Limb (tissue), 2 donors: ENCODE results near the gene HUS1.
A peak's percentile ranks its signal among the peaks of the same experiment; 100 is the strongest.
"Not testable (repeated sequence)": the region's sequence is repeated elsewhere in the genome, so short reads cannot be mapped to it uniquely, and the experiment has no call there.

Experiments used
- DNase-seq, 2 donors: peaks; one replicate each; pipeline ENCODE4 v3.0.0-alpha.2; 2016; ENCODE audit errors: extremely low spot score in 2 of 2

The HUS1 gene

DNA sequence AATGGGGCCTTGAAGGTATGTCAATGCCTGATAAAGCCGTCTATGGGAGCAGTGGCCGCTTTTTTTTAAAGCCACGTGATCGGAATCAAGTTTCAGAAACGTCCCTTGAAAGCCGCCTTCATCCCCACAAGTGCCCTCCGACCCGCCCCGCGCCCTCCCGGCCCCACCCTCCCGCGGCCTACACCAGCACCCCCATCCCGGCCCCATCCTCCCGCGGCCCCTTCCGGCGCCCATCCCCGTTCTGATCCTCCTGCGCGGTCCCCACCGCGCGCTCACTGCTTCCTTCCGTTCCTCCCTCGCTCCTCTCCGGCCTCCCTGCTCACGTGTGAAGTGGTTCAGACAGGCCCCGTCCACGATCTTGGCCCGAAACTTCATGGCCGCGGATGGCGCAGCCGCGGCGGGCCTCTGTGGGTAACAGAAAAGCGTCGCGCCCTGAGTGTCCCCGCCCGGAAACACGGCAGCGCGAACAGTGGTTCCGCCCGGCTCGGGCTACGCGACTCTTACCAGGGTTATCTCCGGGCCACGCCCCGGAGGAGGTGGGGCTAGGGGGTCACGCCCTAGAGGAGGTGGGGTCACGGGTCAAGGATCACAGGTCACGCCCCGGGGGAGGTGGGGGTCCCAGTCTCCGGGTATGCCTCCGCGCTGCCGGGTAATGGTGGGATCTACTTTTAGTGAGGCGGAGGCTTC lies at the start of gene HUS1:
Gene HUS1, minus strand, starts transcription at position 471 of the 687 bp plus-strand sequence. Its CDS starts 96 bp downstream, at position 375.
- DNase-seq, result peak; percentile 89 to 91

DNA sequence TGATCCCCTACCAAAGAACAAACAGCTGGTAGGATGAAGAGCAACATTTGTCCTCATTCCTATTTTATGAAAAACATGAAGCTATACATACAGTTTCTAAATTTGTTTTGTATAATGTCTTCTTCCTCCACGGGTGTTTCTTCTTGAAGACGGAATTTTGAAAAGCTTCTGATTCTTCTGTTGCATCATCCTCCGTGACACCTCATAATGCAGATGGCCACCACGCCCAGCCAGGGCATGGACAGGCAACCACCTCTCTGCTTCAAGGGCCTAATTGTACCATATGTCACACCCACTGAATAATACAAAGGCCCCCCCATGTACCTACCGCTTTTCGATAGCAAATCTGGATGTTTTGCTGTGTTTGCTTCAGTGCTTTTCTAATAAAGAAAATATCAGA lies 49.5 kb upstream of the HUS1 start, which contains the start of gene SUN3:
Gene SUN3, minus strand, starts transcription at position 170 of the 400 bp plus-strand sequence. Its CDS starts 169 bp downstream, at position 1.
- DNase-seq, result no peak

DNA sequence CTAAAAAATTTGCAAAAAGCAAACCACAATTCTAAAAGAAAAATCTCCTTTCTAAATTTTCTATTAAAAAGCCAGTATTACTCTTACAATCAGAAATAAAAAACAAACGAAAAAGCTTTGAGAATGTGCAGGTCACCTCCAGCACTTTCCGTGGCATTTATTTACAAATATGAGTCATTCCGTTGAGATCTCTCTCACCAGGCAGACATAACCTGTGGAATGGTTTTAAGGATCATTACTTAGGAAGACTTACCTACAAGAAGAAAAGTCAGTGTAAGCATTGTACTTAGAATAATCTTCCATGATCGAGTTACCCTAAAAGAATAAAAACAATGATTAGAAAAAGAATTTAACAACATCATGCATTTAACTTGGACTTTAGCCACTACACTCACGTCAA lies 46.2 kb upstream of the HUS1 start:
- DNase-seq, result no peak

DNA sequence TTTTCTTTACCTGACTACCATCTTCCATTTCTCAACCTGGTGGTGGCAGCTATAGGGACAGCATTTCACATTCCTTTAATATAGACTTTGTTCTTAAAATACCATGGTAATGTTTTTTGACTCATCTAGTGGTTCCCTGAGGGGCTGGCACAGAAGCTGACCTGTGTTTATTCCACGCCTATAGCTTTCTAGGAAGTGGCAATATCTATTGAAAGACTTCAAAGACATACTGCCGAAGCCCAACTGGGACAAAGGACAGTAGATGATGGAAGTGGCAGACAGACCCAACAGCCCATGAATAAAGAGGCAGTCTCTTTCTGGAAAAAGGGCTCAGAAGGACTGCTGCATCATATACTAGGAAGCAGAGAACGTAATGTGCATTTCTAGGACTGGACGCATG lies 38.3 kb upstream of the HUS1 start:
- no peak for DNase-seq

DNA sequence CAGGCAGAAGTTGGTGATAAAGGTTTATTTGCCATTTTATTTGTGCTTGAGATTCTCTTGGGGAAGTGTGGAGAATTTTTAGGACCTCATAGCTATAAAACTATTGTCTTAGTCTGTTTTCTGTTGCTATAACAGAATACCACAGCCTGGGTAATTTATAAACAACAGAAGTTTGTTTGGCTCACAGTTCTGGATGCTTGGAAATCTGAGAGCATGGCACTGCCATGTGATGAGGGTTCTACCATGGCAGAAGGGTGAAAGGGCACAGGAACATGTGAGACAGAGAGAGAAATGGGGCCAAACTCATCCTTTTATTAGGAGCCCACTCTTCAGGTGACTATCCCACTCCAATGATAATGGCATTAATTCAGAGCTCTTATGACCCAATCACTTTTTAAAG lies 37.2 kb upstream of the HUS1 start:
- DNase-seq, result no peak

DNA sequence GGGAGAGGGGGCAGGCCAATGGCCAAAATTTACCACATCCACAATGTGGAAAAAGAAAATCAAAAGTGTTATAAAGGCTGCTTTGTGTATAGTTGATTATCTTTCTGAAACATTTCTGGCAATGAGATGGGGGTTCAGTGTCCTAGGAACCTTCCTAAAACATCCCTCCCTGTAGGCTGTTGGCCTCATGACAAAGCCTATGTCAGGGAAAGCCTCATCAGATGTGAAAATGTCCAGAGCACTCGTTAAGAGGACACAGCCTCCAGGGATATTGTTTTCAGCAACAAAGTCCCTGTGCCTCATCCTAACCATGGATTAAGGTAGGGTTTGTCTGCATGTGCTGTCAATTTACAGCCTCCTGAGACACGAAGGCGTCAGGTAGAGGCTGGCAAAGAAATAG lies 32.5 kb upstream of the HUS1 start:
- no peak for DNase-seq

DNA sequence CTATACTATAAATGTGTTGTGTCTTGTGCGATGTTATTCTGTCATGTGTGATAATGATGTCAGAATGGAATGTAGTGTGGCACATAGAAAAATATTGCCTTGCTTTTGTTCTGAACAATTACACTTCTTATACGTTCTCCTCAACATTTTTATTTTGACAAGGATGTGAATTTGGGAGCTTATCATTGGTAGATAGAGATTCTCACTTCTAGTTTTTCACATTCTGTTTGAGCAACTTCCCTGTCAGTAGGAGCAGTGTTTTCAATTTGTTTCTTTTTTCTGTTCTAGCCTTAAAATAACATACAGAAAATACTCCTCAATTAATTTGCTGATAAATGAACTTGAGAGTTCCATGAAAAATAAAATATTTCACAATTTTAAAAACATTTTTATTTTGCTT lies 31.9 kb upstream of the HUS1 start:
- DNase-seq, result no peak

DNA sequence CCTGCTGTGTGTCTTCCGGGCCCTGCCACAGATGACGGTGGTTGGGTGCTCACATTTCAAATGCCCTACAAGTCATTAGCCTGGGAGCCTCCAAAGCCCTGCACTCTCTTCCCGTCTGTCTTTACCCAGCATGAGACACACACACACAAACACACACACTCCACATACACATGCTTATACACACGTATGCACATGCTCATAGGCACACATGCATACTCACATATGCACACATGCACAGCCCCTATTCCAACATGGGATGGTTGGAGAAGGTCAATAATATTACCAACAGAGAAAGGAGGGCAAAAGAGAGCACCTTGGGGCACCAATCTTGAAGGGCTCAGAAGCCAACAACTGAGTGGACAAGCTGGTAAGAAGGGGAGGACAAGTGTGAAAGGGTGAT lies 30.5 kb upstream of the HUS1 start:
- DNase-seq, result no peak

DNA sequence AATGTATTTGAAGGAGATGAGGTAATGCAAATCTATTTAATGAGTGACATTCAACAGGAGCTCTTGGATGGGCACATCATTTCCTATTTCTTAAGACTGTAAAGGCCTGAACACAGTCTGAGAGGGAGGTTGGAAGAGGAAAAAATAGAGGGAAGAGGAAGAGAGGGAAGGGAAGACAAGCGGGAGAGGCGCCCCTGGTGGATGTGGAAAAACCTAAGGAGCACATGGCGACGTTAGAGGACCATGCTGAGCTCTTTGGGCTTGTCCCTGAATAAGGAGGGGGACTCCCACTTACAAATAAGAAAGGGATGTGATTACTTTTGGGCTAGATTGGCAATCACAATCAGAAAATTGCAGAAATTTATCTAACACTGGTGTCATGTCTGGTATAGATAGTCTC lies 29.8 kb upstream of the HUS1 start:
- no peak for DNase-seq

DNA sequence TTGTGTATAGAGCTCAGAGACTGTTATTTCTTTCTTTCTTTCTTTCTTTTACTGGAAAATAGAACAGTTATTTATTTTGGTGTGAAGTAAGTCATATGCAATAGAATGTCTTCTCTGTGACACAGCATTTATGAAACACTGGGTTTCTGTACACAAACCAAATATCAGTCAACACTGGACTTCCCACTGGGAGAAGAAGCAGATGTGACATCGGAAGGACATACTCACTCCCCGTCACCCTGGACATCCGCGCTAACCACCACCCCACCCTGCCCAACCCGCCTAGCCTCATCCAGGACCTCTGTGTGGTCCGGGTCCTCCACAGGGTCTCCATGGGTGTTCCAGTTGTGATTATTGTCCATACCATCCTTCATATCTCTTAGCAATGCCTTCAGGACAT lies 27.5 kb upstream of the HUS1 start:
- no peak for DNase-seq

DNA sequence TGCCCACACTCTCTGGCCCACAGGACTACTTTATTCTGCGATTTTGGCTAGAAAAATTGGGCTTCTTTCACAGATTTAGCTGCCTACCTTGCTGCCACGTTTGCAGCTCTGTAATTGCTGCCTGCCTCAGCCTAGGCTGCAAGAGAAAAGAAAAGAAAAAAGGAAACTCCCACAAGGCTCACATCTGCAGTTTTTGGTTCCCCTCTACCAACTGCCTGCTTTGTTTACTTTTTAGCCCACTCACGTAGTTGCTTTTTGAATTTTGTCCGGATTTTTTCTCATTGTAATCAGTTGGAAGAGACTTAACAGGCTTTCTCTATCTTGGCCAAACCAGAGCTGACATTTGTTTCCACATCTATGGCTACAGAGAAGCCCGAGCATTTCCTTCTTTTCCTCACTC lies 25.2 kb upstream of the HUS1 start:
- DNase-seq, result no peak

DNA sequence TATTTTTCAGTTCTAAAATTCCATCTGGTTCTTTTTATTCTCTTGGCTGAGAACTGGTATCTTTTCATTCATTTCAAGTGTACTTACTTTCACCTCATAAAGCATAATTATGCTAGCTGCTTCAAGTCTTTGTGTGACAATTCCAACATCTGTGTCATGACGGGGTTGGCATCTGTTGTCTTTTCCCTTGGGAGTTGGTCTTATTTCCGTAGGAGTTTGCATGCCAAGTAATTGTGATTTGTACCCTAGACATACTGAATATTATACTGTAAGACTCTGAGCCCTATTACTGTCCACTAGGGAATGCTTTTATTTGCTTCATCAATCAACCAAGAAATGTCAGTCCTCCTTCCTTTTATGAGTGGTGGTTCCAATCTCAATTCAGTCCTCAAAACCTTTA lies 24.6 kb upstream of the HUS1 start:
- peak in 1 of 2 donors; percentile 20 for DNase-seq

DNA sequence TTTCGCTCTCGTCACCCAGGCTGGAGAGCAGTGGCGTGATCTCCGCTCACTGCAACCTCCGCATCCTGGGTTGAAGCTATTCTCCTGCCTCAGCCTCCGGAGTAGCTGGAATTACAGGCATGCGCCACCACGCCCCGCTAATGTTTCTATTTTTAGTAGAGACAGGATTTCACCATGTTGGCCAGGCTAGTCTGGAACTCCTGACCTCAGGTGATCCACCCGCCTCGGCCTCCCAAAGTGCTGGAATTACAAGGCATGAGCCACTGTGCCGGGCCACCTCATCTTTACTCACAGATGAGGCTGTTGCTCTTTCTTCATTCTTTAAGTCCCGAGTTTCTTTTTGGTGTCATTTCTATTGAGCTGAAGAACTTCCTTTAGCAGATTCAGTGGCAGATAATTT lies 20.7 kb upstream of the HUS1 start:
- not testable (repeated sequence) for DNase-seq

DNA sequence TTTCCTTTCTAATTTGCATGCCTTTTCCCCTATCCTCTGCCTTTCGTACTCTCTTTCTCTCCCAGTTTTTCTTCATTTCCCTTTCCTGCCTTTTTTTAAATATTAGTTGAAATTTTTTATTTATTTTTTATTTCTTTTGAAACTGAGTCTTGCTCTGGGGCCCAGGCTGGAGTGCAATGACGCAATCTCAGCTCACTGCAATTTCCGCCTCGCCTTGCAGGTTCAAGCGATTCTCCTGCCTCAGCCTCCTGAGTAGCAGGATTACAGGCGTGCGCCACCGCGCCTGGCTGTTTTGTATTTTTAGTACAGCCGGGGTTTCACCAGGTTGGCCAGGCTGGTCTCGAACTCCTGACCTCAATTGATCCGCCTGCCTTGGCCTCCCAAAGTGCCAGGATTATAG lies 20.0 kb upstream of the HUS1 start:
- DNase-seq, result no peak

DNA sequence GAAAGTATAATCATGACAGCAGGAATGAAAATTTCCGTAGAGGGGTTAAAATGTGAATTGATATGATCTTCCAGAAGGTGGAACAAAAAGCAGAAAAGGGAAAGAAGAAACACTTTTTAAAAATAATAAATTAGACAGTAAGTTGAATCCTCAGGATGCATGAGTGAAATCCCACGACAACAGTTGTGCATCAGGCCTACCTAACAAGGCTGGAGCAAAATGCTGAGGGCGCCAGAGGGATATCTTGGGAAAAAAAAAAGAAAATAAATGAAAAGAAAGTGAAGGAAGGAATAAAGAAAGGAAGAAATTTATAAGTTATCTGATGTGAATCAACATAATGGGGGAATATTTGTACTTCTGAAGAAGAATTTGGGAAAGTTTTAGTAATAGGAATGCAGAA lies 13.0 kb upstream of the HUS1 start:
- DNase-seq, result no peak

DNA sequence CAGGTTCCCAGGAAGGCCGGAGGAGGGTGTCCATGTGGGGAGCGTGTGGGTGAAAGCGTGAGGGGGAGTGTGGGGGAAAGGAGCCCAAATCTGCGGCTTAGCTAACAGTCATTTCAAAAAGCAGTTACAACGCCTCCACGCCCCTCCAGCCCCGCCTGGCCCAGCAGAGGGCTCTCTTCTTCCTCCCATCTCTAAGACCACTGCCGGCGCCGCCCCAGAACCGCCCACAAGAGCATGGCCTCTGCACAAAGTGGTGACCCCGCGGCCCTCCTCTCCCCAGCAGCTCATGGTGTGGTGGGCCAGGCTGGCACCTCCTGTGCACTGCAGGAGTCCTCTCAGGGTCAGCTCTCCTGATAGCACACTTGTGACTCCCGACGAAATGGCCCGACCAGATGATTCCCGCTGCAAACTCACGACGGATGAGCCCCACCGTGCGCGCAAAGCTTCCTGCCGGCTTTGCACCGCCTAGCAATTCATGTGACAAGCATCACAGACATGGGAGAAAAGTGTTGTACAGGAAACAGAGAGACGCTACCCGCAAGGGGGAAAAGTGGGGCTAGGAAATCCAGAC lies 12.4 kb upstream of the HUS1 start:
- DNase-seq, result peak; percentile 79 to 88

DNA sequence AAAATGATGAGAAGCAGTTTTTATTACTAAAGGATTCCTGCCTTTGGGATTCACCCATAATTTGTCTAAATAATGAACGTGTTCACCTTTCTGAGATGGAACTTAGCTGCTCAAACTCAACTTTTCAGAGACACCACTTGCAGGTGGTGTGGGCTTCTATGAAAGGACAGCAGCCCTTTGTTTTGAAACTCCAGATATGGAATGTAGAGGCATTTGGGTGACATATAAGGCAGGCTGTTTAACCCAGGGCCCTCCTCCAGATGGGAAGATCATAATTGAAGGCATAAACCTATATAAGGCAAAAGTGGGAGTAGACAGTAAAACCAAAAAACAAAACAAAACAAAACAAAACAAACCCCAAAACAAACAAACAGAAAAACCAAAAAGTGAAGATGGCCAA lies 11.9 kb upstream of the HUS1 start:
- no peak for DNase-seq

DNA sequence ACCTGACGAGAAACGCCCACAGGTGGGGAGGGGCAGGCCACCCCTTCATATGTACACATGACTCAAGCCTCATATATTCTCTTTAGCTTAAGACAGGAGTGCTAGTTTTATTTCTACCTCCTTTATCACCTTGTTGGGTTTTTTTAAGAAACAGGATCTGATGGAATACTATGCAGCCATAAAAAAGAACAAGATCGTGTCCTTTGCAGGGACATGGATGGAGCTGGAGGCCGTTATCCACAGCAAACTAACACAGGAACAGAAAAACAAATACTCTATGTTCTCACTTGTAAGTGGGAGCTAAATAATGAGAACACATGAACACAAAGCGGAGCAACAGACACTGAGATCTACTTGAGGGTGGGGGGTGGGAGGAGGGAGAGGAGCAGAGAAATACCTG lies 11.2 kb upstream of the HUS1 start:
- no peak for DNase-seq

DNA sequence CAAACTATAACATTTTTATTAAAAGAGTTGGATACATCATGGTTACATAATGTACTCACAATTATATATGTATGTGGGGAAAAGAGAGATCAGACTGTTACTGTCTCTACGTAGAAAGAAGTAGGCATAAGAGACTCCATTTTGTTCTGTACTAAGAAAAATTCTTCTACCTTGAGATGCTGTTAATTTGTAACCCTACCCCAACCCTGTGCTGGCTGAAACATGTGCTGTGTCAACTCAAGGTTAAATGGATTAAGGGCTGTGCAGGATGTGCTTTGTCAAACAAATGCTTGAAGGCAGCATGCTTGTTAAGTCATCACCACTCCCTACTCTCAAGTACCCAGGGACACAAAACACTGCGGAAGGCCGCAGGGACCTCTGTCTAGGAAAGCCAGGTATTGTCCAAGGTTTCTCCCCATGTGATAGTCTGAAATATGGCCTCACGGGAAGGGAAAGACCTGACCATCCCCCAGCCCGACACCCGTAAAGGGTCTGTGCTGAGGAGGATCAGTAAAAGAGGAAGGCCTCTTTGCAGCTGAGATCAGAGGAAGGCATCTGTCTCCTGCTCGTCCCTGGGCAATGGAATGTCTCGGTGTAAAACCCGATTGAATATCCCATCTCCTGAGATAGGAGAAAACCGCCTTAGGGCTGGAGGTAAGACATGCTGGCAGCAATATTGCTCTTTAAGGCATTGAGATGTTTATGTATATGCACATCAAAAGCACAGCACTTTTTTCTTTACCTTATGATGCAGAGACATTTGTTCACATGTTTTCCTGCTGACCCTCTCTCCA lies 10.4 kb upstream of the HUS1 start:
- DNase-seq, result not testable (repeated sequence)

DNA sequence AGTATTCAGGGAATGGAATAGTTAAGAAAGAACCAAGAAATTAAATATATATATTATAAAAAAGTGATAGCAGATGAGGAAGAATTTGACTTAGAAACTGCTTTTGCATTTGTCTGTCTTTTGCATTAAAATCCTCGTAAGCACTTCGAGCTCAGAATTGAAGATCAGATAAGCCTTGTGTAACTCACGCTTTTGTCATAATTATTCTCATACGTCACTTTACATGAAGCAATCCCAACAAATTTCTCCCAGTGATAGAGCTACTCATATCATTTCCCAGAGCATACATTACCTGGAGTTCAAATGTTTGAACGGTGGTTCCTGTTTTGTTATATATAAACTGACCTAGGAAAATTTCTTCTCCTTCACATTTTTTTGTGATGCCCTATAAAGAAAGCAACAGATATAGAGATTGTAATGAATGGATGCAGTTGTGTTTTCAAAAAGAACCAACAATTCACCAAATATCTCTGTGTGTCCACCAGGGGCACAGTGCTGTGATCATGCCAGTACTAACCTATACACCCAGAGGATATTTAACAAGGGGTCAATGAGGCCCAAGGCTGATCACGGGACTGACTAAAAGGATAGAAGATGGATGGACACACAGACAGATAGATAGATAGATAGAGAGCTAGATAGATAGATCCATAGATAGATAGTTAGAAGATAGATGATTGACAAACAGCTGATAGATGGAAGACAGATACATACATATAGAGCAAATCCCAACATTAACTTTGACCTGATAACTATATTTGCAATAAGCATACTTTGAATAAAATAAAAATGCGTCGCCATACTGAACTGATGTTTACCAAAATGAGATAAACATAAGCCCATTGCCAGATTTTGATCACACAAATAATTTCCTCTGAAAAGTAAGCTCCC lies 9.3 kb upstream of the HUS1 start:
- no peak for DNase-seq

DNA sequence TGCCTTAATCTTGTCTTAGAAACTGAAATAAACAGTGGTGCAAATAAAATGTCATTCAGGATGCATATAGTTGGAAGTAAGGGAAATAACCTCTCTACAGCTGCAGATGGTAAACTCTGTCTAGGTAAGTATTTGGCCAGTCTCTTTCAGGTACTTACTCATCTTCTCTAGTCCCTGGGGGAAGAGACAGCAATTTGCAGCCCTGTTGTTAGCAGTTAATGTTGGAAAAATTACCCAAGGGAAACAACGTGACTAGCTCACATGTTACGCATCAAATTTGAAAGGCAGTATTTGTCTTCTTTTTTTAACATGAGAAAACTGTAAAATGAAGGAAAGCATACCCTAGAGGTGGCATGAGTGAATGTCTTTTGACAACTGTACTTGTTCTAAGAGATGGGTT lies 3.2 kb upstream of the HUS1 start:
- DNase-seq, result no peak

DNA sequence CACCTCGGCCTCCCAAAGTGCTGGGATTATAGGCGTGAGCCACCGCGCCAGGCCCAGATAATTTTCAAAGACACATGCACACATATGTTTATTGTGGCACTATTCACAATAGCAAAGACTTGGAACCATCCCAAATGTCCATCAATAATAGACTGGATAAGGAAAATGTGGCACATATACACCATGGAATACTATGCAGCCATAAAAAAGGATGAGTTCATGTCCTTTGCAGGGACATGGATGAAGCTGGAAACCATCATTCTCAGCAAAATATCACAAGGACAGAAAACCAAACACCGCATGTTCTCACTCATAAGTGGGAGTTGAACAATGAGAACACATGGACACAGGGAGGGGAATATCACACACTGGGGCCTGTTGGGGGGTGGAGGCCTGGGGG lies 1.2 kb upstream of the HUS1 start:
- DNase-seq, result not testable (repeated sequence)
